K562 (cell line): ENCODE data around the gene GOLGA8J. TPM values are rescaled to one million over a fixed set of nuclear protein-coding genes. Genes with fewer than 3 reads are reported as not detected.

ENCODE experiments used
- ATAC-seq: fragments of 200-7000 bp; cut with Tn5 transposase; 3 replicates; pipeline ENCODE4 v1.9.1; 2020; ENCODE audit warnings: moderate library complexity
- BruUV-seq: library from RNA; stranded (reverse); fragments of 400-500 nt; replicated peaks from 2 replicates; lab custom pipeline; 2021; lab: Mats Ljungman, UMichigan
- CTCF ChIA-PET: fragments of 300-600 bp; formaldehyde crosslinking; extraction: SDS; loops from one replicate; lab custom pipeline; 2021; ENCODE audit warnings: low intra/inter-chr PET ratio; lab: Yijun Ruan, JAX
- POLR2A ChIA-PET: fragments of 300-600, 350-650 bp; sonication (Branson Sonifier 250); formaldehyde crosslinking; extraction: SDS; loops from one replicate; lab custom pipeline; 2021; ENCODE audit warnings: antibody characterized with exemption, inconsistent platforms; lab: Yijun Ruan, JAX
- DNase-seq, 4 experiments: peaks; one replicate each; pipeline versions ENCODE4 v3.0.0 to v3.0.0-alpha.2; 2011 to 2018; ENCODE audit warnings: low spot score in 3 of 4, mixed read lengths in 3 of 4; ENCODE audit errors: extremely low read depth in 1 of 4
- FAIRE-seq: peaks from 2 replicates; lab custom pipeline; 2011; peaks lifted over from hg19 to GRCh38; lab: Jason Lieb, UNC
- H2AFZ ChIP-seq: 2 replicates; pipeline ENCODE4 v1.6.0; 2011; ENCODE audit warnings: low read depth, low read length, control low read depth, inconsistent platforms
- H3K27ac ChIP-seq: fragments of 200-600 bp; 3 replicates; pipeline ENCODE4 v1.8.0; 2011; ENCODE audit warnings: low read depth, mild to moderate bottlenecking, control low read depth, inconsistent platforms, low read length, moderate library complexity, mixed read lengths; ENCODE audit errors: extremely low read depth
- H3K27me3 ChIP-seq, 2 experiments: fragments of 300-600 bp in 1 of 2; 2 replicates in 1 of 2; 3 replicates in 1 of 2; pipeline versions ENCODE4 v1.6.0 to v1.8.0; 2011; ENCODE audit warnings: inconsistent platforms in 2 of 2, low read length in 2 of 2, mild to moderate bottlenecking in 1 of 2, mixed read lengths in 1 of 2, moderate library complexity in 1 of 2; ENCODE audit not compliant: control insufficient read depth in 2 of 2, insufficient read depth in 2 of 2
- H3K36me3 ChIP-seq: fragments of 300-600 bp; 3 replicates; pipeline ENCODE4 v1.8.0; 2011; ENCODE audit warnings: mild to moderate bottlenecking, low read length, inconsistent platforms; ENCODE audit not compliant: control insufficient read depth, insufficient read depth
- H3K4me1 ChIP-seq, 2 experiments: fragments of 200-600 bp in 1 of 2; replicated peaks in 1 of 2; 2 replicates in 1 of 2; 3 replicates in 1 of 2; pipeline versions ENCODE4 v1.5.1 to v1.8.0; 2011; ENCODE audit warnings: inconsistent platforms in 2 of 2, low read length in 2 of 2, mild to moderate bottlenecking in 1 of 2, mixed read lengths in 1 of 2, moderate library complexity in 1 of 2; ENCODE audit not compliant: control insufficient read depth in 2 of 2, insufficient read depth in 2 of 2
- H3K4me2 ChIP-seq: 2 replicates; pipeline ENCODE4 v1.6.1; 2011; ENCODE audit warnings: low read length, control low read depth, inconsistent platforms, mixed read lengths; ENCODE audit not compliant: insufficient read depth
- H3K4me3 ChIP-seq: fragments of 200-600 bp; sonication (generic), shearing (Covaris generic); 2 replicates; pipeline ENCODE4 v1.5.1; 2016; ENCODE audit warnings: control low read depth, inconsistent platforms
- H3K79me2 ChIP-seq: fragments of 200-600 bp; 3 replicates; pipeline ENCODE4 v1.8.0; 2011; ENCODE audit warnings: low read length, inconsistent platforms; ENCODE audit not compliant: control insufficient read depth, insufficient read depth
- H3K9ac ChIP-seq, 2 experiments: 2 replicates each; pipeline versions ENCODE4 v1.6.0 to v1.6.1; 2011; ENCODE audit warnings: low read depth in 2 of 2, low read length in 2 of 2, control low read depth in 1 of 2, inconsistent platforms in 1 of 2, mild to moderate bottlenecking in 1 of 2, mixed read lengths in 1 of 2; ENCODE audit not compliant: insufficient read depth in 1 of 2
- H3K9me1 ChIP-seq: one replicate; pipeline ENCODE4 v1.6.0; 2011; ENCODE audit warnings: inconsistent platforms, mild to moderate bottlenecking, low read length, moderate library complexity; ENCODE audit not compliant: control insufficient read depth, insufficient read depth
- H3K9me3 ChIP-seq: replicated peaks from 2 replicates; pipeline ENCODE4 v1.5.1; 2011; ENCODE audit warnings: low read depth, low read length, inconsistent platforms; ENCODE audit not compliant: control insufficient read depth, insufficient read depth
- H4K20me1 ChIP-seq: replicated peaks from 2 replicates; pipeline ENCODE4 v1.6.1; 2011; ENCODE audit warnings: low read length, inconsistent platforms, mixed read lengths; ENCODE audit not compliant: control insufficient read depth, insufficient read depth
- LEF1 ChIP-seq: fragments of 450-650 bp; IDR thresholded peaks from 2 replicates; pipeline ENCODE4 v1.6.1; 2016; ENCODE audit warnings: mild to moderate bottlenecking
- NEUROD1 ChIP-seq: fragments of 150-350 bp; IDR thresholded peaks from 2 replicates; pipeline ENCODE4 v1.6.1; 2014; ENCODE audit warnings: borderline replicate concordance, low read length, low read depth; ENCODE audit not compliant: partially characterized antibody
- NFATC3 ChIP-seq: fragments of 450-650 bp; IDR thresholded peaks from 2 replicates; pipeline ENCODE4 v1.6.1; 2017; ENCODE audit warnings: mild to moderate bottlenecking
- POLR2A ChIP-seq: fragments of 450-650 bp; conservative IDR thresholded peaks from 2 replicates; pipeline ENCODE4 v1.6.1; 2016
- POLR3A ChIP-seq: IDR thresholded peaks from 2 replicates; pipeline ENCODE4 v1.6.1; 2011; ENCODE audit warnings: borderline replicate concordance, mild to moderate bottlenecking, moderate library complexity; ENCODE audit not compliant: insufficient read length, insufficient read depth; ENCODE audit errors: extremely low read depth
- WGBS: fragments of 100-300 bp; shearing (Covaris generic); methylation state at CpG from one replicate; pipeline ENCODE4 v1.1.6; 2016; ENCODE audit warnings: low coverage, mixed read lengths; ENCODE audit not compliant: insufficient coverage; ENCODE audit errors: missing lambda C conversion rate; 5-methylcytosine and 5-hydroxymethylcytosine counted together
- in situ Hi-C: fragments of 300-500 bp; cut with MboI; formaldehyde crosslinking; loops from 4 replicates; pipeline ENCODE4 v1.15.0; 2018; ENCODE audit warnings: inconsistent platforms, mixed read lengths
- intact Hi-C: fragments of 100-400 bp; cut with micrococcal nuclease; formaldehyde crosslinking; loops from 2 replicates; pipeline ENCODE4 v1.14.2; 2022
- polyA plus RNA-seq, 8 experiments: library from polyadenylated mRNA; depleted of rRNA in 4 of 8; stranded (reverse) in 5 of 8; unstranded in 3 of 8; fragments of >200 nt; fragmentation: Nextera tagmentation in 2 of 8; fragmentation: Illumina TruSeq in 1 of 8; extraction: Ambion mirVana in 2 of 8; extraction: Trizol in 1 of 8; gene quantifications; 2 replicates each; pipeline versions ENCODE4 v1.2.1 to v1.2.3, GENCODE V29; 2011 to 2014; ENCODE audit warnings: inconsistent platforms in 1 of 8, missing spikeins in 1 of 8
- total RNA-seq, 7 experiments: library from RNA; depleted of rRNA in 6 of 7; stranded (reverse); fragments of >200 nt in 6 of 7; fragmentation: Illumina TruSeq in 2 of 7; extraction: Trizol in 2 of 7; gene quantifications; 2 replicates each; pipeline versions ENCODE4 v1.2.1 to v1.2.3, GENCODE V29; 2011 to 2021; ENCODE audit warnings: low replicate concordance in 1 of 7

The GOLGA8J gene
- total and polyA plus RNA-seq, 9 of the 15 experiments (the other 6 are each of a cell fraction or from before 2014, with no cell fraction given), result not detected

GRCh38 chr15:30063835-30064546 is 18.8 kb upstream of the GOLGA8J start:
- H3K79me2 ChIP-seq, result no peaks in the 10 kb centered on the region
- BruUV-seq, result no TSS peak
- H3K4me1 ChIP-seq, result no peaks in the 10 kb centered on the region
- H3K4me3 ChIP-seq, result no peak overlapping the region
- H3K27ac ChIP-seq, result no peak overlapping the region
- FAIRE-seq (no peak), ATAC-seq (no peak), DNase-seq (no peak)
- H3K9me1 ChIP-seq, result no peaks in the 10 kb centered on the region
- H3K9ac ChIP-seq, result no peak overlapping the region
- in situ Hi-C loops (loop anchor here (25.0 kb wide), 1 partner anchor 523 kb away; no protein-coding TSS in a partner anchor), intact Hi-C loops (no loop called here)
- no peaks in the 10 kb centered on the region for H3K36me3 ChIP-seq
- no peak overlapping the region for H3K4me2 ChIP-seq
- no peaks in the 10 kb centered on the region; the same call in 1 of the 2 replicates for H4K20me1 ChIP-seq
- no peaks in the 10 kb centered on the region for H3K9me3 ChIP-seq
- CTCF ChIA-PET, result no interaction called here
- TF ChIP-seq POLR3A, result no peak
- no peak for TF ChIP-seq LEF1
- TF ChIP-seq NFATC3, result no peak
- TF ChIP-seq POLR2A, result no peak
- no peak for TF ChIP-seq NEUROD1
- POLR2A ChIA-PET, result no interaction called here
- H3K27me3 ChIP-seq, result peaks cover 2 to 16% of the 10 kb centered on the region in 2 experiments; a peak in 3 of 5 replicates
- 4% methylated on average over 2 of the region's 2 CpGs for WGBS
- H2AFZ ChIP-seq, result no peak overlapping the region
